ENCODE measurements around the gene DOCK2. TPM values are rescaled to one million over a fixed set of nuclear protein-coding genes. Genes with fewer than 3 reads are reported as not detected.

DOCK2 gene
- total and polyA plus RNA-seq, 2 experiments from 2014 or later = 6.5 to 10.4 TPM

GRCh38 chr5:169626779-169627178, 10.3 kb upstream of the DOCK2 start:
- in situ Hi-C loops (cut with MboI) = no loop called here
- no peaks in the 10 kb centered on the region for H3K9me2 ChIP-seq (ENCODE audit: insufficient read depth)
- peak overlapping the region; percentile 92 for H3K27ac ChIP-seq
- peaks cover 4% of the 10 kb centered on the region for H3K9me3 ChIP-seq (ENCODE audit: low read depth)
- H3K4me2 ChIP-seq (ENCODE audit: unreplicated experiment) = peak overlapping the region; percentile 44
- 0 out of 2 replicates have a peak overlapping the region, but pooled peaks have one; percentile 19 for H3K9ac ChIP-seq
- DNase-seq = peak; percentile 94
- H3K4me3 ChIP-seq = no peak overlapping the region
- no peaks in the 10 kb centered on the region for H3K36me3 ChIP-seq (ENCODE audit: low read depth)
- H2AFZ ChIP-seq = no peak overlapping the region
- TF ChIP-seq EZH2phosphoT487 (IDR thresholded peaks at IDR 0.05; ENCODE audit: insufficient read depth, low read depth) (no peak), EZH2 (IDR thresholded peaks at IDR 0.05; ENCODE audit: insufficient read depth, poor library complexity, severe bottlenecking) (no peak)
- H3F3A ChIP-seq (ENCODE audit: insufficient read depth) = peaks cover 52% of the 10 kb centered on the region
- WGBS, 2 experiments (ENCODE audit: low coverage in 1 of 2, low lambda C conversion rate in 2 of 2, missing lambda C conversion rate in 2 of 2) = 2 to 10% methylated on average over 1 of the region's 1 CpG
- no peaks in the 10 kb centered on the region for H3K79me2 ChIP-seq (ENCODE audit: insufficient read depth)
- no peaks in the 10 kb centered on the region for H3K27me3 ChIP-seq (replicated peaks; ENCODE audit: insufficient read depth)
- H4K20me1 ChIP-seq (ENCODE audit: insufficient read depth) = no peaks in the 10 kb centered on the region
- H3K4me1 ChIP-seq (ENCODE audit: insufficient read depth) = peaks cover 62% of the 10 kb centered on the region

- H3K9me2 ChIP-seq (ENCODE audit: insufficient read depth) = no peaks in the 10 kb centered on the region
- in situ Hi-C loops (cut with MboI) = no loop called here
- H3K27me3 ChIP-seq (replicated peaks; ENCODE audit: insufficient read depth) = no peaks in the 10 kb centered on the region
- H3K4me3 ChIP-seq = no peak overlapping the region
- no peak for TF ChIP-seq EZH2phosphoT487 (IDR thresholded peaks at IDR 0.05; ENCODE audit: insufficient read depth, low read depth)
- TF ChIP-seq EZH2 (IDR thresholded peaks at IDR 0.05; ENCODE audit: insufficient read depth, poor library complexity, severe bottlenecking) = no peak
- peaks cover 67% of the 10 kb centered on the region for H3K4me1 ChIP-seq (ENCODE audit: insufficient read depth)
- no peak overlapping the region for H2AFZ ChIP-seq
- WGBS, 2 experiments (ENCODE audit: low coverage in 1 of 2, low lambda C conversion rate in 2 of 2, missing lambda C conversion rate in 2 of 2) = 58 to 64% methylated on average over 3 of the region's 3 CpGs
- no peaks in the 10 kb centered on the region for H4K20me1 ChIP-seq (ENCODE audit: insufficient read depth)
- no peak overlapping the region for H3K4me2 ChIP-seq (ENCODE audit: unreplicated experiment)
- no peaks in the 10 kb centered on the region for H3K79me2 ChIP-seq (ENCODE audit: insufficient read depth)
- H3K36me3 ChIP-seq (ENCODE audit: low read depth) = no peaks in the 10 kb centered on the region
- peak overlapping the region; percentile 19; the same call in 1 of the 2 replicates for H3K9ac ChIP-seq
- H3K9me3 ChIP-seq (ENCODE audit: low read depth) = peaks cover 4% of the 10 kb centered on the region
- H3F3A ChIP-seq (ENCODE audit: insufficient read depth) = peaks cover 55% of the 10 kb centered on the region
- H3K27ac ChIP-seq = peak overlapping the region; percentile 92
- peak; percentile 31 for DNase-seq
These were observed 9.5 kb upstream of the DOCK2 start for GRCh38 chr5:169627551-169627950.

- H3K79me2 ChIP-seq (ENCODE audit: insufficient read depth) = no peaks in the 10 kb centered on the region
- H2AFZ ChIP-seq = no peak overlapping the region
- peak; percentile 90 for DNase-seq
- H3F3A ChIP-seq (ENCODE audit: insufficient read depth) = peaks cover 55% of the 10 kb centered on the region
- H3K9me3 ChIP-seq (ENCODE audit: low read depth) = no peaks in the 10 kb centered on the region
- H3K9ac ChIP-seq = peak overlapping the region; percentile 58
- peaks cover 73% of the 10 kb centered on the region for H3K4me1 ChIP-seq (ENCODE audit: insufficient read depth)
- 50% methylated on average over 2 of the region's 2 CpGs for WGBS, 2 experiments (ENCODE audit: low coverage in 1 of 2, low lambda C conversion rate in 2 of 2, missing lambda C conversion rate in 2 of 2)
- no peaks in the 10 kb centered on the region for H3K27me3 ChIP-seq (replicated peaks; ENCODE audit: insufficient read depth)
- in situ Hi-C loops (cut with MboI) = no loop called here
- peak overlapping the region; percentile 60 for H3K4me2 ChIP-seq (ENCODE audit: unreplicated experiment)
- H3K27ac ChIP-seq = peak overlapping the region; percentile 92
- H3K36me3 ChIP-seq (ENCODE audit: low read depth) = no peaks in the 10 kb centered on the region
- no peaks in the 10 kb centered on the region for H4K20me1 ChIP-seq (ENCODE audit: insufficient read depth)
- H3K9me2 ChIP-seq (ENCODE audit: insufficient read depth) = no peaks in the 10 kb centered on the region
- TF ChIP-seq EZH2phosphoT487 (IDR thresholded peaks at IDR 0.05; ENCODE audit: insufficient read depth, low read depth) (no peak), EZH2 (IDR thresholded peaks at IDR 0.05; ENCODE audit: insufficient read depth, poor library complexity, severe bottlenecking) (no peak)
- no peak overlapping the region for H3K4me3 ChIP-seq
These were observed 8.2 kb upstream of the DOCK2 start for GRCh38 chr5:169628892-169629291.

DNA sequence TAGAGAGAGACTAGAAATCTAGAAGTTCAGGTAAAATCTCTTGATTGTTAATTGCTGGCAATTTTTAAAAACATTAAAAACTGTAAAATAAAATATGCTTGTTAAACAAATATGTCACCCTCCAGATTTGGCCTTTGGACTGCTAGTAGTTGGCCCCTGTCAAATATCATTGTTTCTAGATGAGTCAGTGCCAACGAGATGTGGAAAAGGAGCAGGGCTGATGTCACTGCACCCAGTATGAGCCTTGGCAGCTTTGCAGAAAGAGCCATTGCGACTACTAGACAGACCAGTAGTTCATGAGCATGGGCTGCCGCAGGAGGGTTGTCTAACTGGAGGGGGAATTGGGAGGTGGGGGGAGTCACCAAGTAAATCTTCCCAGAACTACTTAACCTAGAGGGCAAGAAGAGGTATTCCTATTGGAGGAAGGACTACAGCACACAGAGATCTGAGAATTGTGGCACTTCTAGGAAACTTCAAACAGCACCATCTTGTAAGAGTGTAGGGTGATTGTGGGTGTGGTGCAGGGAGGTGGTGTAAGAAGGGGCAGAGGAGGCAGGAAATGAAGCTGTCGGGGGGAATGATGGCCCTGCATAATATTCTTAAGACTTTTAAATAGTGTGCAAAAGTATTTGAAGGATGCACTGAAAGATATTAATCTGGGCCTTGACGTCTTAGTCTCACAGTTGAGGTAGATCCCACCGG, 7.1 kb upstream of the DOCK2 start:
- in situ Hi-C loops (cut with MboI) = no loop called here
- Histone ChIP-seq H3F3A (ENCODE audit: insufficient read depth) (peaks cover 55% of the 10 kb centered on the region), H3K9me2 (ENCODE audit: insufficient read depth) (no peaks in the 10 kb centered on the region), H3K4me3 (no peak overlapping the region), H3K79me2 (ENCODE audit: insufficient read depth) (no peaks in the 10 kb centered on the region), H3K4me2 (ENCODE audit: unreplicated experiment) (peak overlapping the region; percentile 60), H2AFZ (no peak overlapping the region), H3K27me3 (replicated peaks; ENCODE audit: insufficient read depth) (no peaks in the 10 kb centered on the region), H3K27ac (peak overlapping the region; percentile 92), H3K4me1 (ENCODE audit: insufficient read depth) (peaks cover 74% of the 10 kb centered on the region), H3K36me3 (ENCODE audit: low read depth) (no peaks in the 10 kb centered on the region), H3K9ac (peak overlapping the region; percentile 58), H4K20me1 (ENCODE audit: insufficient read depth) (no peaks in the 10 kb centered on the region), H3K9me3 (ENCODE audit: low read depth) (no peaks in the 10 kb centered on the region)
- peak; percentile 96 for DNase-seq
- TF ChIP-seq EZH2phosphoT487 (IDR thresholded peaks at IDR 0.05; ENCODE audit: insufficient read depth, low read depth) = no peak
- no peak for TF ChIP-seq EZH2 (IDR thresholded peaks at IDR 0.05; ENCODE audit: insufficient read depth, poor library complexity, severe bottlenecking)
- 43 to 46% methylated on average over 6 of the region's 6 CpGs for WGBS, 2 experiments (ENCODE audit: low coverage in 1 of 2, low lambda C conversion rate in 2 of 2, missing lambda C conversion rate in 2 of 2)
